PC-3 (cell line): Measurements from ENCODE around the gene DUSP22. TPM values are rescaled to one million over a fixed set of nuclear protein-coding genes. Genes with fewer than 3 reads are reported as not detected.

Source experiments
- ATAC-seq: fragments of 200-7000 bp; cut with Tn5 transposase; 2 replicates; pipeline ENCODE4 v1.9.1; 2020; ENCODE audit warnings: mild to moderate bottlenecking, moderate library complexity
- BruUV-seq: library from RNA; stranded (reverse); fragments of 400-500 nt; replicated peaks from 2 replicates; lab custom pipeline; 2021; lab: Mats Ljungman, UMichigan
- CTCF ChIA-PET: fragments of 300-600 bp; sonication (Branson Sonifier 250); formaldehyde crosslinking; loops from one replicate; lab custom pipeline; 2022; ENCODE audit warnings: antibody characterized with exemption; lab: Charles Lee
- POLR2A ChIA-PET: fragments of 300-600 bp; sonication (Branson Sonifier 250); formaldehyde crosslinking; loops from one replicate; lab custom pipeline; 2022; ENCODE audit warnings: antibody characterized with exemption; ENCODE audit not compliant: unreplicated experiment; lab: Charles Lee
- DNase-seq: peaks from one replicate; pipeline ENCODE4 v3.0.0-alpha.2; 2015
- H2AFZ ChIP-seq: fragments of 300-600 bp; sonication (generic); 2 replicates; pipeline ENCODE4 v1.6.0; 2016; ENCODE audit warnings: antibody characterized with exemption, low read length
- H3F3A ChIP-seq: fragments of 300-600 bp; sonication (generic); one replicate; pipeline ENCODE4 v1.6.0; 2017; ENCODE audit warnings: antibody characterized with exemption, low read length, control low read depth, mild to moderate bottlenecking; ENCODE audit not compliant: unreplicated experiment
- H3K27ac ChIP-seq: fragments of 300-600 bp; sonication (generic); 2 replicates; pipeline ENCODE4 v1.5.1; 2016; ENCODE audit warnings: mild to moderate bottlenecking, low read length
- H3K27me3 ChIP-seq: fragments of 300-600 bp; sonication (generic); 2 replicates; pipeline ENCODE4 v1.6.1; 2016; ENCODE audit warnings: low read length, mixed read lengths
- H3K36me3 ChIP-seq: fragments of 300-600 bp; sonication (generic); 2 replicates; pipeline ENCODE4 v1.6.1; 2016; ENCODE audit warnings: low read depth, mixed run types, low read length, mixed read lengths
- H3K4me1 ChIP-seq: fragments of 300-600 bp; sonication (generic); 2 replicates; pipeline ENCODE4 v1.5.1; 2016; ENCODE audit warnings: low read length; ENCODE audit not compliant: insufficient read depth
- H3K4me2 ChIP-seq: fragments of 300-600 bp; sonication (generic); 2 replicates; pipeline ENCODE4 v1.6.0; 2016; ENCODE audit warnings: low read length
- H3K4me3 ChIP-seq: fragments of 300-600 bp; sonication (generic); 2 replicates; pipeline ENCODE4 v1.5.1; 2016; ENCODE audit warnings: mild to moderate bottlenecking, low read length, mixed read lengths
- H3K79me2 ChIP-seq: fragments of 300-600 bp; sonication (generic); 2 replicates; pipeline ENCODE4 v1.6.1; 2017; ENCODE audit warnings: low read length, mixed read lengths
- H3K9ac ChIP-seq: fragments of 300-600 bp; sonication (generic); 2 replicates; pipeline ENCODE4 v1.6.0; 2016; ENCODE audit warnings: mild to moderate bottlenecking, low read length
- H3K9me2 ChIP-seq: fragments of 300-600 bp; sonication (generic); replicated peaks from 2 replicates; pipeline ENCODE4 v1.6.1; 2016; ENCODE audit warnings: mixed run types, low read length, mixed read lengths
- H3K9me3 ChIP-seq: fragments of 300-600 bp; sonication (generic); 2 replicates; pipeline ENCODE4 v1.6.1; 2016; ENCODE audit warnings: low read length, mixed read lengths
- H4K20me1 ChIP-seq: fragments of 300-600 bp; sonication (generic); 2 replicates; pipeline ENCODE4 v1.6.1; 2016; ENCODE audit warnings: low read length, mixed read lengths
- EZH2 ChIP-seq: fragments of 300-600 bp; sonication (generic); IDR thresholded peaks from one replicate; pipeline ENCODE4 v1.6.1; 2017; ENCODE audit warnings: antibody characterized with exemption, mild to moderate bottlenecking, low read length; ENCODE audit not compliant: unreplicated experiment
- EZH2phosphoT487 ChIP-seq: fragments of 300-600 bp; sonication (generic); IDR thresholded peaks from 2 replicates; pipeline ENCODE4 v1.6.1; 2018; ENCODE audit warnings: mild to moderate bottlenecking, antibody characterized with exemption, low read length, borderline replicate concordance
- intact Hi-C: fragments of 100-400 bp; cut with micrococcal nuclease; formaldehyde crosslinking; loops from 2 replicates; pipeline ENCODE4 v1.9.0; 2023
- total RNA-seq: library from RNA; depleted of rRNA; stranded (reverse); fragments of >200 nt; gene quantifications from 2 replicates; pipeline ENCODE4 v1.2.3, GENCODE V29; 2014
- TF ChIP-seq, protein P1 (sequence below): fragments of 300-600 bp; sonication (generic); conservative IDR thresholded peaks from 2 replicates; pipeline ENCODE4 v1.5.1; 2017; ENCODE audit warnings: antibody characterized with exemption, low read depth, mild to moderate bottlenecking, low read length

DUSP22 gene
- total RNA-seq, 1 experiment from 2014 or later: 37.8 TPM

DNA sequence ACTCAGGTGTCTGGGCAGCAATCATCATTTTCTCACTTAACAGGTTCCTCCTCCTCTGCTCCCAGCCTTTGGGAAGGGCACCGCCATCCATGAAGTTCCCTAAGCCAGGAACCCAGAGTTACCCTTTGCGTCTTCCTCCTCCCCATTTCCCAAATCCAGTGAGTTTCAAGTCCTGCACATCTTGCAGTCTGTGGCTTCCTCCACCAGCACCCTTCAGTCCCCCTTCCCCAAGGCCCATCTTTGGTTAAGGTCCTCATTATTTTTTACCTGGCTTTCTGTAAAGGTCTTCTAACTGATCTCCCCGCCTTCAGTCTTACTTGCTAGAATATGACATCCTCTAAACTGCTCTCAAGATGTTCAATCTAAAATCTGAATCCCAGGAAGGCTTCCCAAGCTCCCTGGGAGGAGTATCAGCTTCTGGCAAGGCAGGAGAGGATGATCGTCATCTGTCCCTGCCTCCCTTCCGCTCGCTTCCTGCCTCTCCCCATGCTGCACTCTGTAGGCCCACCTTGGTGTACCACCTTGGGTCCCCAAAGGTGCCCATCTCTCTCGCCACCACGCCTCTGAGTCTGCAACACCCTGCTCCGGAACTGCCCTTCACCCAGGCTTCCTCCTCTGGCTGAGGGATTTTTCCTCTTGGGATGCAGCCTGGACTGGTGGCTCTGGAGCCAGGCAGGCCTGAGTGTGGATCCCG is 11.4 kb upstream of the DUSP22 start:
- H2AFZ ChIP-seq: no peak overlapping the region
- no peaks in the 10 kb centered on the region for H4K20me1 ChIP-seq
- no peak overlapping the region for H3K4me3 ChIP-seq
- H3K9ac ChIP-seq: no peak overlapping the region
- H3K9me3 ChIP-seq: no peaks in the 10 kb centered on the region; the same call in 1 of the 2 replicates
- no peaks in the 10 kb centered on the region for H3K36me3 ChIP-seq
- H3F3A ChIP-seq: no peaks in the 10 kb centered on the region
- BruUV-seq: no TSS peak
- ChIA-PET POLR2A (no interaction called here), CTCF (no interaction called here)
- no peaks in the 10 kb centered on the region for H3K4me1 ChIP-seq
- intact Hi-C loops: no loop called here
- H3K79me2 ChIP-seq: no peaks in the 10 kb centered on the region
- TF ChIP-seq EZH2phosphoT487: no peak
- TF ChIP-seq, protein P1, sequence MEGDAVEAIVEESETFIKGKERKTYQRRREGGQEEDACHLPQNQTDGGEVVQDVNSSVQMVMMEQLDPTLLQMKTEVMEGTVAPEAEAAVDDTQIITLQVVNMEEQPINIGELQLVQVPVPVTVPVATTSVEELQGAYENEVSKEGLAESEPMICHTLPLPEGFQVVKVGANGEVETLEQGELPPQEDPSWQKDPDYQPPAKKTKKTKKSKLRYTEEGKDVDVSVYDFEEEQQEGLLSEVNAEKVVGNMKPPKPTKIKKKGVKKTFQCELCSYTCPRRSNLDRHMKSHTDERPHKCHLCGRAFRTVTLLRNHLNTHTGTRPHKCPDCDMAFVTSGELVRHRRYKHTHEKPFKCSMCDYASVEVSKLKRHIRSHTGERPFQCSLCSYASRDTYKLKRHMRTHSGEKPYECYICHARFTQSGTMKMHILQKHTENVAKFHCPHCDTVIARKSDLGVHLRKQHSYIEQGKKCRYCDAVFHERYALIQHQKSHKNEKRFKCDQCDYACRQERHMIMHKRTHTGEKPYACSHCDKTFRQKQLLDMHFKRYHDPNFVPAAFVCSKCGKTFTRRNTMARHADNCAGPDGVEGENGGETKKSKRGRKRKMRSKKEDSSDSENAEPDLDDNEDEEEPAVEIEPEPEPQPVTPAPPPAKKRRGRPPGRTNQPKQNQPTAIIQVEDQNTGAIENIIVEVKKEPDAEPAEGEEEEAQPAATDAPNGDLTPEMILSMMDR: no peak
- no peak for TF ChIP-seq EZH2
- DNase-seq (no peak), ATAC-seq (no peak)
- peaks cover 21% of the 10 kb centered on the region; the same call in 1 of the 2 replicates for H3K27me3 ChIP-seq
- H3K9me2 ChIP-seq: no peaks in the 10 kb centered on the region
- H3K4me2 ChIP-seq: no peak overlapping the region
- no peak overlapping the region for H3K27ac ChIP-seq

GRCh38 chr6:281469-282103 is 10.7 kb upstream of the DUSP22 start:
- no peaks in the 10 kb centered on the region for H3K9me2 ChIP-seq
- intact Hi-C loops: no loop called here
- no peaks in the 10 kb centered on the region; the same call in 1 of the 2 replicates for H3K9me3 ChIP-seq
- no peak overlapping the region for H3K27ac ChIP-seq
- ChIA-PET CTCF (no interaction called here), POLR2A (no interaction called here)
- H2AFZ ChIP-seq: no peak overlapping the region
- no peak for DNase-seq
- no peaks in the 10 kb centered on the region for H3K79me2 ChIP-seq
- H4K20me1 ChIP-seq: no peaks in the 10 kb centered on the region
- no peak overlapping the region for H3K4me2 ChIP-seq
- H3K36me3 ChIP-seq: no peaks in the 10 kb centered on the region
- no peak for TF ChIP-seq EZH2phosphoT487
- TF ChIP-seq EZH2: no peak
- TF ChIP-seq, protein P1: no peak
- no peaks in the 10 kb centered on the region for H3F3A ChIP-seq
- H3K4me1 ChIP-seq: no peaks in the 10 kb centered on the region
- peaks cover 19% of the 10 kb centered on the region; the same call in 1 of the 2 replicates for H3K27me3 ChIP-seq
- BruUV-seq: no TSS peak
- H3K9ac ChIP-seq: no peak overlapping the region
- ATAC-seq: no peak
- H3K4me3 ChIP-seq: no peak overlapping the region
